Osteoblast (primary cell): ENCODE measurements around the gene UBE2D3. TPM values are rescaled to one million over a fixed set of nuclear protein-coding genes. Genes with fewer than 3 reads are reported as not detected.

ENCODE experiments used
- small RNA-seq: library from RNA; depleted of rRNA; stranded (forward); fragments of <200 nt; gene quantifications from one replicate; pipeline ENCODE3, GENCODE V24; 2012
- total RNA-seq: library from RNA; depleted of rRNA; stranded (reverse); fragments of >200 nt; gene quantifications from 2 replicates; pipeline ENCODE4 v1.2.3, GENCODE V29; 2012

UBE2D3 gene
- total RNA-seq, 1 donor: 426 TPM

Small RNA genes lying within 50 kb of the gene (small RNA-seq; reads per million reads assigned to genes)
- not detected for gene RNU7-151P

Other genes with a start within 250 kb of the UBE2D3 start
- gene MANBA, start 66.6 kb downstream of the UBE2D3 start, total RNA-seq: 64.1 and 71.9 TPM in 2 replicates
- 25.6 and 26.4 TPM in 2 replicates for gene CISD2, start 41.4 kb upstream of the UBE2D3 start, total RNA-seq
- 0.29 and 0.72 TPM in 2 replicates for gene SLC9B1, start 192.2 kb upstream of the UBE2D3 start, total RNA-seq
- gene SLC9B2, start 249.2 kb upstream of the UBE2D3 start, total RNA-seq: 23.5 and 23.6 TPM in 2 replicates